Femur (tissue), 1 donor: ENCODE measurements around the gene OR5AP2.
"Not testable (repeated sequence)": the region's sequence is repeated elsewhere in the genome, so short reads cannot be mapped to it uniquely, and the experiment has no call there.

Experiments used
- DNase-seq: peaks from one replicate; pipeline ENCODE4 v3.0.0-alpha.2; 2017

OR5AP2 gene

DNA sequence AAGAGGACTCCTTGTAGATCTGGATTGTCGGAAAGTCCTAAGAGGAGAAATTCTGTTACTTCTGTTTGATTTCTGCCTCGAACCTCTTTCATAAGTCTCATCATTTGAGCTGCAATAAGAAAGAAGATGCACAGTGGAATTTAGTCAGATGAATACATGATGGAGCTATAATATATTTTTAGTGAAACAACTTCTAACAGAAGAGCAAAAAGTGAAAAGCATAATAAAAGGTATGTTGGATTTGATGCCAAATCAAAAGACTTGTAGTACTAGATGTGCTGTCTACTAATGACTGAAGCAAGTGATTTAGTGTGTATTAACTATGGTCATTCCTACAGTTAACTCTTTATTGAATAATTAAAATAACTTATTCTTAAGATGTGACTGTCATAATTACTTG, at the start of gene OR5AP2:
OR5AP2 (minus strand) TSS at position 101 of the 400 bp plus-strand sequence; CDS start at position 101, 0 bp downstream.
- no peak for DNase-seq

GRCh38 chr11:56691179-56691578, 48.9 kb upstream of the OR5AP2 start:
- DNase-seq = not testable (repeated sequence)

DNA sequence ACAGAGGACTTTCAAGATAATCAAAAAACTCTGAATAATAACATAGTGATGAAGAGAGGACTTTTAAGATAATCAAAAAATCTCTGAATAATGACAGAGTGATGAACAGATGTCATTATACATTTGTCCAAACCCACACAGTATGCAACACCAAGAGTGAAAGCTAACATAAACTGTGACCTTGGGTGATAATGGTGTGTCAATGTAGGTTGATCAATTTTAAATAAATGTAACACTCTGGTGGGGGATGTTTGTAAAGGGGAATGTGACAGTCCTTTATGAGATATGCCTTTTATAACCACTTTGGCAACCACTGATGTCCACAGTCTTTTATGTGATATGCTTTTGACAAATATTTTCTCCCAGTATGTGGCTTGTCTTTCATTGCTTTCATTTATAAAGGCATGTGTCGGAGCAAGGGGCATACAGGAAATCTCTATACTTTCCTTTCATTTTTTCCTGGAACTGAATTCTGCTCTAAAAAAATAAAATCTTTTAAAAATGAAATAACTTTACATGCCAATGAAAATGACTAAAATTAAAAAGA, 46.4 kb upstream of the OR5AP2 start:
- no peak for DNase-seq

DNA sequence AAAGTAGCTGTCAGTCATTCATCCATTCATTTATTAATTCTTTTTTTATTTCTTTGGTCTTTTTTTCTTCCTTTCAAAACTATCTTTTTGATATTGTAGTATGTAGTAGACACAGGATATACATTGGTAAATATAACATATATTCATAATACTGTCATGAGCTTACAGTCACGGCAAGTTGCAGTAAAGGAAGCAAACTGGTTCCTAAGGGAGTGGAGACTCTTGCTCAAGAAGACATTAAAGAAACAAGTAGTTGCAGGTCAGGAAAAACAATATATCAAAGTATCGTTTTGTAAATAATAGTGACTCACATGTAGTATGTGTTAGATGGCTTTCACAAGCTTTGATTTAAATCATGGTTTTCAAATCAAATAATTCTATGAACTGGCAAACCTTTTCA, 28.7 kb upstream of the OR5AP2 start:
- no peak for DNase-seq

- DNase-seq = no peak
These were observed 21.1 kb upstream of the OR5AP2 start, which contains the start of gene OR5AR1 for GRCh38 chr11:56663386-56663785. Gene OR5AR1, plus strand, starts transcription at chr11:56663686. Its CDS starts 0 bp downstream, at chr11:56663686.

GRCh38 chr11:56659755-56660154, 17.5 kb upstream of the OR5AP2 start:
- no peak for DNase-seq

DNA sequence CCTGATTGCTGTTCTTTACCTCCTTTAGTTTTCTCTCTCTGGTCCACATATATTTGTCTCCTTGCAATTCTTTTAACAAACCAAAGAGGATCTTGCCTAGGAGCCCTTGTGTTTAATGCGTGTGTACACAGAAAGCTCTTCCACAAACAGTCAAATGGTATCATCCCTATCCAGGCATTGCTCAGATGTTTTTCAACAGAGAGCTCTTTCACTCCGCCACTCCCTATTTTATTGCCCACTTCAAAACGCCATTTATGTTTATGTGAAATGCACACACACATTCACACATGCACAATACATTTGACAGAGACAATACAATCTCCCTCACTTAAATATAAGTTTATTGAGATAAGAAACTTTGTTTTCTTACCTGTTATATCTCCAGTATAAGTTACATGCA, 4.7 kb downstream of the OR5AP2 start:
- DNase-seq = no peak

GRCh38 chr11:56636861-56637260, 5.4 kb downstream of the OR5AP2 start:
- DNase-seq = no peak

GRCh38 chr11:56632329-56632728, 9.9 kb downstream of the OR5AP2 start:
- no peak for DNase-seq

DNA sequence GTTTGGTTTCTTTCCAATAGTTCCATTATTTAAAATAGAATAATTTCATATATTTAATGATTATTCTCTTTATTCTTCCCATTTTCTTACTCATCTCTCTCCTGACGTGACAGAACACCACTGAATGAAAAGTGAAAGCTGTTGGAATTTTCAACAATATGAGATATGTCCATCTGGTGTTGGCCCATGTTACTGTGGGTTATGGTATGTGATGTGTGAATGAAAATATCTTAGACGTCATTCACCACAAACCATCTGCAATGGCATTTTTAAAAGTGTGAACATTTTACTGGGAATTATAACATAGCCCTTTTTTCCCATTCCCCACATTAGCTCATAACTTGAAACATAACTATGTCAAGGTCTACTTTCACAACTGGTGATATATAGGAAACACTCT, 16.3 kb downstream of the OR5AP2 start:
- DNase-seq = no peak

DNA sequence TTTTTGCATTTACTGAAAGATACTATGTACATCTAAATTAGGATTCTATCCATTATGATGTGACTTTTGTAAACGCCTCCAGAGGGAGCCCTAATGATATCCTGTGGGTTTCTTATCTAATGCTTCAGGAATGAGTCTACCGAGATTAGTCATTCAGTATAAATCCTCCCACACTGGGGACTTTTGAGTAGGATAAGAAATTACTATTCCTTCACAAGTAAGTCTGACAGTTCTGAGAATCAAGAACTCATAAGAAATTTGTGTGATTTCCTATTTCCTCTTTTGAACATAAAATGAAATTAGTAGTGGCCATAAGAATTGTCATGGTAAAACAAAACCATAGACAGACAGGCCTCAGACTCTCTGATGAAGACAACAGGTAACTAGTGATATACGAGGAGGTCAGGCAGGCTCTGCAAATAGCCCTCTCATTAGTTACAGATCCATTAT, 17.6 kb downstream of the OR5AP2 start:
- no peak for DNase-seq

GRCh38 chr11:56611174-56611573, 31.1 kb downstream of the OR5AP2 start:
- DNase-seq = no peak

- DNase-seq = not testable (repeated sequence)
These were observed 50.0 kb downstream of the OR5AP2 start for GRCh38 chr11:56592088-56592717.
